NB4 (cell line): ENCODE results near the gene AAMDC.
"Not testable (repeated sequence)": the region's sequence is repeated elsewhere in the genome, so short reads cannot be mapped to it uniquely, and the experiment has no call there.

Experiments used
- DNase-seq: peaks from one replicate; pipeline ENCODE4 v3.0.0; 2010; ENCODE audit warnings: low read depth
- H3K4me3 ChIP-seq: one replicate; pipeline ENCODE4 v1.5.1; 2011; ENCODE audit warnings: mild to moderate bottlenecking, low read depth, low read length, moderate library complexity
- MYC ChIP-seq: IDR thresholded peaks from 2 replicates; pipeline ENCODE4 v1.6.1; 2011; ENCODE audit warnings: low read depth, low read length
- POLR2A ChIP-seq: IDR thresholded peaks from 2 replicates; pipeline ENCODE4 v1.6.1; 2011; ENCODE audit warnings: mild to moderate bottlenecking; ENCODE audit not compliant: insufficient read length; ENCODE audit errors: extremely low read depth
- TF ChIP-seq, protein P1 (sequence below): IDR thresholded peaks from 2 replicates; pipeline ENCODE4 v1.6.1; 2011; ENCODE audit warnings: low read depth, low read length
- TF ChIP-seq, protein P2 (sequence below): IDR thresholded peaks from one replicate; pipeline ENCODE4 v1.5.1; 2012; ENCODE audit warnings: low read depth, low read length

AAMDC gene

GRCh38 chr11:77873345-77873744, 52.4 kb downstream of the AAMDC start:
- no peak for DNase-seq
- no peak for TF ChIP-seq MYC
- no peak for TF ChIP-seq POLR2A
- TF ChIP-seq, protein P1, sequence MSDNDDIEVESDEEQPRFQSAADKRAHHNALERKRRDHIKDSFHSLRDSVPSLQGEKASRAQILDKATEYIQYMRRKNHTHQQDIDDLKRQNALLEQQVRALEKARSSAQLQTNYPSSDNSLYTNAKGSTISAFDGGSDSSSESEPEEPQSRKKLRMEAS, result no peak
- no peak overlapping the region for H3K4me3 ChIP-seq

DNA sequence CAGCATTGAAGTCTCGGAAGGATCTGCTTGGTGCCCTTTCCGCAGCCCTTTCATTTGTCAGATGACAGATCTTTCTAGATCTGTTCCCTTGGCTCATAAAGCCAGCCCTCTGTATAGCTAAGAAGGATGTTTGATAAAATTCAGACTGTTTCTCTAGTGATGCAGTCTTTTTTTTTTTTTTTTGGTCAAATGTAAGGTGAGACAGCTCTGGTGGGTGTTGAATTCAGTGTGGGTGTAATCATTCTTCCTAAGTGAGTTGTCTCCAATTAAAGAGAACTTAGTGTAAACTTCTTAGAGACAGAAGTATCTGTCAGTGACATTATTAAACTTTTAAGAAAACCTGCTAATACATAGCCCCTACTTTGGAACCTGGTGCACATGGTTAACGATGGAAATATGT, 53.3 kb downstream of the AAMDC start:
- TF ChIP-seq, protein P2, sequence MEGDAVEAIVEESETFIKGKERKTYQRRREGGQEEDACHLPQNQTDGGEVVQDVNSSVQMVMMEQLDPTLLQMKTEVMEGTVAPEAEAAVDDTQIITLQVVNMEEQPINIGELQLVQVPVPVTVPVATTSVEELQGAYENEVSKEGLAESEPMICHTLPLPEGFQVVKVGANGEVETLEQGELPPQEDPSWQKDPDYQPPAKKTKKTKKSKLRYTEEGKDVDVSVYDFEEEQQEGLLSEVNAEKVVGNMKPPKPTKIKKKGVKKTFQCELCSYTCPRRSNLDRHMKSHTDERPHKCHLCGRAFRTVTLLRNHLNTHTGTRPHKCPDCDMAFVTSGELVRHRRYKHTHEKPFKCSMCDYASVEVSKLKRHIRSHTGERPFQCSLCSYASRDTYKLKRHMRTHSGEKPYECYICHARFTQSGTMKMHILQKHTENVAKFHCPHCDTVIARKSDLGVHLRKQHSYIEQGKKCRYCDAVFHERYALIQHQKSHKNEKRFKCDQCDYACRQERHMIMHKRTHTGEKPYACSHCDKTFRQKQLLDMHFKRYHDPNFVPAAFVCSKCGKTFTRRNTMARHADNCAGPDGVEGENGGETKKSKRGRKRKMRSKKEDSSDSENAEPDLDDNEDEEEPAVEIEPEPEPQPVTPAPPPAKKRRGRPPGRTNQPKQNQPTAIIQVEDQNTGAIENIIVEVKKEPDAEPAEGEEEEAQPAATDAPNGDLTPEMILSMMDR, result no peak
- TF ChIP-seq POLR2A (no peak), MYC (no peak)
- TF ChIP-seq, protein P1, result no peak
- DNase-seq, result no peak
- no peak overlapping the region for H3K4me3 ChIP-seq

DNA sequence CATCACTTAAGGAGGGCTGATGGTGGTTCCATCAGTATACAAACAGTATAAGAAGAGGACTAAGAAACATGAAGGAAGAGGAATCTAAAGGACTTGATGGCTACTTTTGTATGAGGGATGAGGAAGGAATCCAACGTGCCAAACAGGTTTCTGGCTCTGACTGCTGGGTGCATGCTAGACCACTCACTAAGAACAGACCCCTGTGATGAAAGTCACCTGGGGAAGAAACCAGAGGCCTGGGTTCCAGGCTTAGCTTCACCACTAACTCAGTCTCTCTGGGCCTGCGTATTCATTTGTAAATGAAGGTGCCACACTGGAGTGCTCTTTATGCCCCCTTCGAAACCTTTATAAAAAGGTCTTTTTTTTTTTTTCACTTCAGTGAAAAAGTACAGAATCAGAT, 55.1 kb downstream of the AAMDC start:
- TF ChIP-seq, protein P1, result no peak
- TF ChIP-seq MYC (no peak), POLR2A (no peak)
- TF ChIP-seq, protein P2, result no peak

DNA sequence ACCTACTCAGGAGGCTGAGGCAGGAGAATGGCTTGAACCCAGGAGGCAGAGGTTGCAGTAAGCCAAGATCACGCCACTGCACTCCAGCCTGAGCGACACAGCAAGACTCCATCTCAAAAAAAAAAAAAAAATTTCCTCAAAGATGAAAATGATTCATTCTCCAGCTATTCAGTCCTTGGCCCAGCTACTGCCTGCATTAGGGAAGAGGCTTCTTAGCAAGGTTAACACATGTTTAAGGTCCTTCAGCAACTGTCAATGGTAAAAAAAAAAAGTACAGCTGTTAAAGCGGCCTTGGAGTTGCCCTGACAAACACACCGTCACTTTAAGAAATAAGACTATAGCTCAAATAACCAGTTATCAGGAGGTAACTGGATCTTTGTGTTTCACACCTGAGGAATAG, 57.3 kb downstream of the AAMDC start:
- not testable (repeated sequence) for H3K4me3 ChIP-seq, DNase-seq

More for the DNA sequence above, 55.1 kb downstream of the AAMDC start:
- no peak overlapping the region for H3K4me3 ChIP-seq
- DNase-seq, result no peak

- no peak for DNase-seq
- H3K4me3 ChIP-seq, result no peak overlapping the region
- TF ChIP-seq, protein P2, result no peak
- TF ChIP-seq POLR2A, result no peak
Observed at GRCh38 chr11:77879218-77879617, 58.3 kb downstream of the AAMDC start.

- TF ChIP-seq, protein P1, result no peak
- TF ChIP-seq MYC (no peak), POLR2A (no peak)
- TF ChIP-seq, protein P2, result no peak
- no peak for DNase-seq
- H3K4me3 ChIP-seq, result no peak overlapping the region
Observed at GRCh38 chr11:77882396-77882795, 61.5 kb downstream of the AAMDC start.

- DNase-seq, result no peak
- no peak overlapping the region for H3K4me3 ChIP-seq
- TF ChIP-seq POLR2A (no peak), MYC (no peak)
- TF ChIP-seq, protein P1, result no peak
- TF ChIP-seq, protein P2, result no peak
Observed at GRCh38 chr11:77883775-77884174, 62.8 kb downstream of the AAMDC start.
